Trophoblast cell (in vitro differentiated cells and primary cell): ENCODE data around the gene EXOC3L4. TPM values are rescaled to one million over a fixed set of nuclear protein-coding genes. Genes with fewer than 3 reads are reported as not detected.
A peak's percentile ranks its signal among the peaks of the same experiment; 100 is the strongest.
"Not testable (repeated sequence)": the region's sequence is repeated elsewhere in the genome, so short reads cannot be mapped to it uniquely, and the experiment has no call there.

Experiments used
- DNase-seq, 2 donors: peaks; one replicate each; pipeline ENCODE4 v3.0.0-alpha.2; 2016
- H2AFZ ChIP-seq: 2 replicates; pipeline ENCODE4 v1.6.1; 2013; ENCODE audit warnings: low read length, moderate library complexity, mild to moderate bottlenecking; ENCODE audit not compliant: insufficient read depth, poor library complexity
- H2AK5ac ChIP-seq: 2 replicates; pipeline ENCODE4 v1.6.1; 2013; ENCODE audit warnings: mild to moderate bottlenecking, low read length
- H2BK120ac ChIP-seq: 2 replicates; pipeline ENCODE4 v1.6.1; 2013; ENCODE audit warnings: low read length, mild to moderate bottlenecking, moderate library complexity; ENCODE audit not compliant: insufficient read depth, poor library complexity
- H2BK12ac ChIP-seq: 2 replicates; pipeline ENCODE4 v1.6.1; 2013; ENCODE audit warnings: mild to moderate bottlenecking, low read length, moderate library complexity
- H2BK5ac ChIP-seq: 2 replicates; pipeline ENCODE4 v1.6.1; 2013; ENCODE audit warnings: low read length, low read depth, moderate library complexity, mild to moderate bottlenecking; ENCODE audit not compliant: poor library complexity
- H3K14ac ChIP-seq: 2 replicates; pipeline ENCODE4 v1.6.1; 2013; ENCODE audit warnings: mild to moderate bottlenecking, low read length
- H3K18ac ChIP-seq: 2 replicates; pipeline ENCODE4 v1.6.1; 2013; ENCODE audit warnings: mild to moderate bottlenecking, low read length
- H3K23ac ChIP-seq: 2 replicates; pipeline ENCODE4 v1.6.1; 2013; ENCODE audit warnings: low read length
- H3K27ac ChIP-seq: 2 replicates; pipeline ENCODE4 v1.5.1; 2013; ENCODE audit warnings: low read depth, mild to moderate bottlenecking, inconsistent platforms, low read length, moderate library complexity
- H3K27me3 ChIP-seq: 2 replicates; pipeline ENCODE4 v1.6.1; 2013; ENCODE audit warnings: inconsistent platforms, mild to moderate bottlenecking, low read length, moderate library complexity; ENCODE audit not compliant: insufficient read depth
- H3K36me3 ChIP-seq, 2 experiments: 1 replicate in 1 of 2; 2 replicates in 1 of 2; pipeline ENCODE4 v1.6.1; 2013; ENCODE audit warnings: low read length in 2 of 2, mild to moderate bottlenecking in 2 of 2, moderate library complexity in 1 of 2; ENCODE audit not compliant: insufficient read depth in 2 of 2, control insufficient read depth in 1 of 2
- H3K4ac ChIP-seq: 2 replicates; pipeline ENCODE4 v1.6.1; 2013; ENCODE audit warnings: low read depth, mild to moderate bottlenecking, low read length, moderate library complexity
- H3K4me1 ChIP-seq, 2 experiments: 1 replicate in 1 of 2; 2 replicates in 1 of 2; pipeline ENCODE4 v1.6.1; 2013; ENCODE audit warnings: low read length in 2 of 2, mild to moderate bottlenecking in 2 of 2, moderate library complexity in 1 of 2; ENCODE audit not compliant: insufficient read depth in 2 of 2, control insufficient read depth in 1 of 2
- H3K4me2 ChIP-seq: 2 replicates; pipeline ENCODE4 v1.6.1; 2013; ENCODE audit warnings: inconsistent platforms, mild to moderate bottlenecking, low read length, moderate library complexity
- H3K4me3 ChIP-seq: 2 replicates; pipeline ENCODE4 v1.5.1; 2013; ENCODE audit warnings: mild to moderate bottlenecking, low read depth, low read length, inconsistent platforms
- H3K79me1 ChIP-seq: one replicate; pipeline ENCODE4 v1.6.1; 2013; ENCODE audit warnings: low read length
- H3K79me2 ChIP-seq: 2 replicates; pipeline ENCODE4 v1.6.1; 2013; ENCODE audit warnings: low read length, mild to moderate bottlenecking; ENCODE audit not compliant: control insufficient read depth, insufficient read depth, poor library complexity
- H3K9ac ChIP-seq: 2 replicates; pipeline ENCODE4 v1.6.1; 2013; ENCODE audit warnings: mild to moderate bottlenecking, low read length
- H3K9me3 ChIP-seq: 2 replicates; pipeline ENCODE4 v1.6.1; 2013; ENCODE audit warnings: low read depth, mild to moderate bottlenecking, control low read depth, inconsistent platforms, low read length; ENCODE audit not compliant: insufficient read depth
- H4K12ac ChIP-seq: 2 replicates; pipeline ENCODE4 v1.6.1; 2013; ENCODE audit warnings: low read depth, mild to moderate bottlenecking, low read length, moderate library complexity
- H4K8ac ChIP-seq: 2 replicates; pipeline ENCODE4 v1.6.1; 2013; ENCODE audit warnings: low read depth, mild to moderate bottlenecking, low read length, moderate library complexity
- H4K91ac ChIP-seq: one replicate; pipeline ENCODE4 v1.6.1; 2013; ENCODE audit warnings: low read depth, mild to moderate bottlenecking, low read length, moderate library complexity
- WGBS: extraction: QIAGEN DNeasy Blood & Tissue Kit; methylation state at CpG from one replicate; pipeline ENCODE4 v1.1.7; 2013; ENCODE audit warnings: missing lambda C conversion rate; ENCODE audit not compliant: insufficient read length, insufficient coverage; ENCODE audit errors: extremely low coverage; 5-methylcytosine and 5-hydroxymethylcytosine counted together
- polyA plus RNA-seq: library from polyadenylated mRNA; stranded (reverse); fragments of 200-250 nt; gene quantifications from 2 replicates; pipeline ENCODE4 v1.2.3, GENCODE V29; 2013

The EXOC3L4 gene
- 0.11 and 0.22 TPM in 2 replicates for polyA plus RNA-seq

DNA sequence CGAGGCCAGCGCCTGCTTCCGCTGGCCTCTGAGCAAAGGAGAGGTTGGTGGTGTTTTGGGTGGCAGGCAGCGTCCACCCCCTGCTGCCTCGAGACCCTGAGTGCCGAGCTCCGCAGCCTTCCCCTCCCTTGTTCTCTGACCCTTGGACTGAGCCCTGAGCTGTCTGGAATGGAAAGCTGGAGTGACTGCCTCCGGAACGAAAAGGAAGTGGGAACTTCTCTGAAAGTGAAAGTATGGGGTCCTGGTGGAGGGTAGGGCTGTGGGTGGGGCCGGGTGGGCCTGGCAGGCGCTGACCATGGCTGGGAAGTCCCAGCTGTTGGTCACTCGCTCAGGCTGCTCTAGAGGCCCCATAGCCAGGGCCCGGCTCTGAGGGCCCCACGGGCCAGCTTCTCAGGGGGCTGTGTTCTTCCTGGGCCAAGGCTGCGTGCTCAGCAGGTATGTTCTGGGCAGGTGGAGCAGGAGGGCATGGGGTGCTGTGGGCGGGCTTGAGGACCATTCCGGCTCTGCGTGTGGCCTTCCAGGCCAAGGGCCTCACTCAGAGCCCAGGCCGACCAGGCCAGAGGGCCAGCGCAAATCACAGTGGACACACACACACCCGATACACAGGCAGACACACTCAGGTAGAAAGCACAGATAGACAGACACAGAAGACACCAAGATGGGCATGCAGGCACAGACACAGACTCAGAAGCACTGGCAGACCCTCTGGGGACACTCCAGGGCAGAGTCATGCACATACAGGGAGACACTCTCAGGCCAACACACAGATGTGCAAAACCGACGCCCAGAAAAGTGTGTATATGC is at the start of gene EXOC3L4:
Gene EXOC3L4, plus strand, starts transcription at position 320 of the 804 bp plus-strand sequence. CDS start 5,495 bp downstream, outside the sequence.
- Histone ChIP-seq H3K27me3 (peaks cover 7% of the 10 kb centered on the region), H2AFZ (no peak within 1 kb of the TSS), H3K4me1 (peaks cover 4 to 13% of the 10 kb centered on the region in 2 experiments), H2BK5ac (no peak within 1 kb of the TSS), H2AK5ac (no peak within 1 kb of the TSS), H3K9me3 (no peaks in the 10 kb centered on the region), H4K8ac (no peak within 1 kb of the TSS), H3K27ac (no peak within 1 kb of the TSS), H3K14ac (no peak within 1 kb of the TSS), H3K9ac (no peak within 1 kb of the TSS), H4K12ac (no peak within 1 kb of the TSS), H3K79me1 (no peaks in the 10 kb centered on the region), H3K36me3 (no peaks in the 10 kb centered on the region), H3K23ac (no peak within 1 kb of the TSS), H3K18ac (no peak within 1 kb of the TSS), H2BK12ac (no peak within 1 kb of the TSS), H3K79me2 (no peaks in the 10 kb centered on the region), H3K4me2 (no peak within 1 kb of the TSS), H2BK120ac (no peak within 1 kb of the TSS), H3K4me3 (no peak within 1 kb of the TSS), H4K91ac (no peak within 1 kb of the TSS), H3K4ac (no peak within 1 kb of the TSS)
- no CpG with 5 or more reads among the region's 23 CpGs for WGBS
- no peak for DNase-seq

DNA sequence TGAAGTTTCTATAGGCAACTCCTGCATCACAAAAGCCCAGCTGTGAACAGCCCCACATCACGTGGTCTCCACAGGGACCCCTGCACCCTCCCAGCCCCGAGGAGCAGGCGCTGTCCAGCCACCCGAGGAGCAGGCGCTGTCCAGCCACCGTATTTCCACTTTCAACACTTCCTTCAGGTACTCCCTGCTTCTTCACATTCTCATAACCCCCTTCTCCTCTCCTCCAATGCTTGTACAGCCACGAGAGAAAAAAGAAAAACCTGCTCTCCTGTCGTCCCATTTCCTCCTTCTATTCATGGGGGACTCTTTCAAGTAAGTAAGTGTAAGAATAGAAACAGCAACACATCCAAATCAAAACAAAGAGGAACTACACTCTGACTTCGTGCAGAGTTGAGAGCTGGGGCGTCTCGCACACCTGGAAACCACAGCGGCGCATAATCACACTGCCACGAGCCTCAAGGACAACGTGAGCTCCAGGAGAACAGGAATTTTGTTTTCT is 49.1 kb upstream of the EXOC3L4 start:
- no peak overlapping the region for H4K12ac ChIP-seq
- H2BK12ac ChIP-seq = no peak overlapping the region
- H3K4me1 ChIP-seq = peaks cover 0 to 2% of the 10 kb centered on the region in 2 experiments
- no peak overlapping the region for H2BK120ac ChIP-seq
- H3K18ac ChIP-seq = no peak overlapping the region
- H3K4ac ChIP-seq = peak overlapping the region; percentile 4
- H3K4me3 ChIP-seq = no peak overlapping the region
- no CpG with 5 or more reads among the region's 15 CpGs for WGBS
- no peak for DNase-seq
- no peaks in the 10 kb centered on the region for H3K9me3 ChIP-seq
- no peak overlapping the region for H4K91ac ChIP-seq
- H3K27me3 ChIP-seq = no peaks in the 10 kb centered on the region
- no peak overlapping the region for H3K4me2 ChIP-seq
- H2BK5ac ChIP-seq = no peak overlapping the region
- no peak overlapping the region for H3K27ac ChIP-seq
- peaks cover 12 to 13% of the 10 kb centered on the region in 2 experiments for H3K36me3 ChIP-seq
- H2AFZ ChIP-seq = no peak overlapping the region
- H3K79me1 ChIP-seq = no peaks in the 10 kb centered on the region
- no peak overlapping the region for H2AK5ac ChIP-seq
- peaks cover 13% of the 10 kb centered on the region for H3K79me2 ChIP-seq
- H3K14ac ChIP-seq = no peak overlapping the region
- H3K9ac ChIP-seq = no peak overlapping the region
- no peak overlapping the region for H4K8ac ChIP-seq
- no peak overlapping the region for H3K23ac ChIP-seq

DNA sequence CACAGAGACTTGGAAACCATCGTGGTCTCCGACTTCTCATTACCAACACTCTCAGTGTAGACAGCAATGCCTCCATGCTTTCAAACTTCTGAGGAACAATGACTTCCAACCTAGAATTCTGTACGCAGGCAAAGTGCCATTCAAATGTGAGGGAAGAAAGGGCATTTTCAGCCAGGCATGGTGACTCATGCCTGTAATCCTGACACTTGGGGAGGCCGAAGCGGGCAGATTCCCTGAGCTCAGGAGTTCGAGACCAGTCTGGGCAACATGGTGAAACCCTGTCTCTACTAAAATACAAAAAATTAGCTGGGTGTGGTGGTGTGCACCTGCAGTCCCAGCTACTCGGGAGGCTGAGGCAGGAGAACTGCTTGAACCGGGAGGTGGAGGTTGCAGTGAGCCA is 47.1 kb upstream of the EXOC3L4 start:
- H2BK120ac ChIP-seq = not testable (repeated sequence)
- no CpG with 5 or more reads among the region's 8 CpGs for WGBS

DNA sequence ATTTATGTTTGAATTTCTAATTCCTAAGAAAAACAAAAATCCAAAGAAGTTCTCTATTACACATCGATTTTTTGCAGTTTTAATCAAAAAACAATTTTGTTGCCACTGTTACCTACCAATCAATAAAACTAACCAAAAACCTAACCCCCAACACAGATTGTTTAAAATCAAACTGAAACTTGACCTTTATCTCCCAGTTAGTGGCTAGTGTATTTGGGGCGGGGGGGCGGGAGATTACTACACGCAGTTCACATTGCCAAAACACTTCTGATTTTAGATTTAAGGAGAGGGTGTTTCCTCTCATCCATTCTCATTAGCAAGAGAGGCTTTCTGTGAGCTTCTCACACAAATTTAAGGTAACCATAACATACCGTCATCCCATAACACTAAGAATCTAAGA is 43.6 kb upstream of the EXOC3L4 start:
- no peak overlapping the region for H4K91ac ChIP-seq
- DNase-seq = no peak
- peaks cover 10% of the 10 kb centered on the region for H3K79me2 ChIP-seq
- H3K9me3 ChIP-seq = no peaks in the 10 kb centered on the region
- no peak overlapping the region for H3K4me2 ChIP-seq
- no CpG with 5 or more reads among the region's 5 CpGs for WGBS
- H2BK120ac ChIP-seq = no peak overlapping the region
- no peak overlapping the region for H3K14ac ChIP-seq
- no peak overlapping the region for H4K12ac ChIP-seq
- no peak overlapping the region for H2BK5ac ChIP-seq
- H3K27me3 ChIP-seq = no peaks in the 10 kb centered on the region
- no peak overlapping the region for H2AFZ ChIP-seq
- no peak overlapping the region for H2BK12ac ChIP-seq
- H3K4me1 ChIP-seq = peaks cover 0 to 3% of the 10 kb centered on the region in 2 experiments
- no peak overlapping the region for H3K4me3 ChIP-seq
- no peaks in the 10 kb centered on the region for H3K79me1 ChIP-seq
- H3K4ac ChIP-seq = no peak overlapping the region
- H3K27ac ChIP-seq = no peak overlapping the region
- no peak overlapping the region for H3K9ac ChIP-seq
- no peak overlapping the region for H3K23ac ChIP-seq
- no peak overlapping the region for H2AK5ac ChIP-seq
- no peak overlapping the region for H4K8ac ChIP-seq
- H3K36me3 ChIP-seq = peaks cover 2 to 4% of the 10 kb centered on the region in 2 experiments
- no peak overlapping the region for H3K18ac ChIP-seq

More for the DNA sequence above, 47.1 kb upstream of the EXOC3L4 start:
- DNase-seq, H3K18ac ChIP-seq, H2AK5ac ChIP-seq, H3K79me2 ChIP-seq, H3K4me3 ChIP-seq, H2BK12ac ChIP-seq, H3K4me2 ChIP-seq, H2BK5ac ChIP-seq, H4K8ac ChIP-seq, H2AFZ ChIP-seq, H3K14ac ChIP-seq, H3K9ac ChIP-seq, H3K79me1 ChIP-seq, H3K4me1 ChIP-seq, H3K36me3 ChIP-seq, H4K91ac ChIP-seq, H3K9me3 ChIP-seq, H3K27ac ChIP-seq, H3K23ac ChIP-seq, H3K27me3 ChIP-seq, H4K12ac ChIP-seq: not testable (repeated sequence)
- H3K4ac ChIP-seq = peak overlapping the region; percentile 18
